ELR (cell line): ENCODE results near the gene NDUFAF2.
"Not testable (repeated sequence)": the region's sequence is repeated elsewhere in the genome, so short reads cannot be mapped to it uniquely, and the experiment has no call there.

Experiments
- DNase-seq: peaks from one replicate; pipeline ENCODE4 v3.0.0-alpha.2; 2015; ENCODE audit warnings: low read depth

NDUFAF2 gene

GRCh38 chr5:61050292-61050691, 105.3 kb downstream of the NDUFAF2 start:
- no peak for DNase-seq

DNA sequence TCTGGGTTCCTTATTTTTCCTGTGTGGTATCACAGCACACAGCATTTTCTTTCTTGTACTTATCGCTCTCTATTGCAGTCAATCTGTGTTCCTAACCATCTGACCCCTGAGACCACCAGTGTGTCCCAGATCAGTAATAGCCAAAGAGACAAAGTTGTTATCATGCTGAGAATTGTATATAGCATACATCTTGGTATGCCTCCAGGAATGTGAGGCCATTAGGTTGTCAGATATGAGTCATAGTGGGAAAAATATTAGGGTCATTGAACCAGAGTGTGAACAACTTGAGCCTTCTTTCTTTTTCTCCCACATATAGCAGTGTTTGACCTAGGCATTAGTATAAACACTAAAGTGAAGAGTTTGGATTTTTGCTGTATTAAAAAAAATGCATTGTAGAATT, 106.3 kb downstream of the NDUFAF2 start:
- DNase-seq, result peak; percentile 92

GRCh38 chr5:61052882-61053281, 107.9 kb downstream of the NDUFAF2 start:
- DNase-seq, result peak; percentile 97

GRCh38 chr5:61053937-61054336, 108.9 kb downstream of the NDUFAF2 start:
- DNase-seq, result peak; percentile 73

DNA sequence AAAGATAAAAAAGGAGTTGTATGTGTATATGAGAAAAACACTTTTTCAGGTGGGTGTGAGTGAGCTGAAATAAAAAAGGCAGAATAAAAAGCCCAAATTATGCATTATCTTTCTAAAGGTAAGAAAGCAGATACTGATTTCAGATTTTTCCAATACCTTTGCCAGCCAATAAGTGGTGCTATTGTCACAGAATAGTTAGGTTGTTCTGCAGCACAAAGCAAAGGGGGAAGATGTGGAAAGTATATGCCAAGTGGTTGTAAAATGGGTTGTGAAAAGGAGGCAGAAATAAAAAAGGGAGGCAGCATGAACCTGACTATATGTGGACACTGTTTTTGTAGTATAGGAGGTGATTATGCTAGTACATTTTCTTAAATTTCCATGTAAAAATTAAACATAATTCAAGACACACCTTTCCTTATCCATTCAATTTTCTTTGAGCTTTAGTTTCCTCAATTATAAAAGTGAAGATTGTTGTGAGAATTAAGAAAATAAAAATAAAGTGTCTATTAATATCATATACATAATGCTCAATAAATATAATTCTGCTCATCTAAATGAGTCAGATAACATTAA, 110.5 kb downstream of the NDUFAF2 start:
- DNase-seq, result peak; percentile 73

DNA sequence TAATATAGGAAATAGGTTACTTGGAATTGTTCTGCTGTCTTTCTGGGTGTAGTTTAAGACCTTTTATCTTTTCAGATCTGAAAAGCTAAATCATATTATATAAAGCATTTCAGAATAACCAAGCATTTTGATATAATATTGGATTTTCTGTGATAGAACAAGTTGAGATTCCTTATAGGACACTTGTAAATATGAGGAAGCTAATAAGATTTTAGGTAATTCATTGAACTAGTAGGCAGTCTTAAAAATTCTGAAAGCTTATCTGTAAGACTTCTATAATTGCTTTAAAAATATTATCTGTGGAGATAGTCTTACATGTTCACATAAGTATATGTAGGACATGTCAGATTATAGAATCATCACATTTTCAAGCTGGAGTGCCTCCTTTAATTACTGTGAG, 114.5 kb downstream of the NDUFAF2 start:
- DNase-seq, result no peak

- no peak for DNase-seq
Measured at GRCh38 chr5:61069150-61069549, 124.1 kb downstream of the NDUFAF2 start.

DNA sequence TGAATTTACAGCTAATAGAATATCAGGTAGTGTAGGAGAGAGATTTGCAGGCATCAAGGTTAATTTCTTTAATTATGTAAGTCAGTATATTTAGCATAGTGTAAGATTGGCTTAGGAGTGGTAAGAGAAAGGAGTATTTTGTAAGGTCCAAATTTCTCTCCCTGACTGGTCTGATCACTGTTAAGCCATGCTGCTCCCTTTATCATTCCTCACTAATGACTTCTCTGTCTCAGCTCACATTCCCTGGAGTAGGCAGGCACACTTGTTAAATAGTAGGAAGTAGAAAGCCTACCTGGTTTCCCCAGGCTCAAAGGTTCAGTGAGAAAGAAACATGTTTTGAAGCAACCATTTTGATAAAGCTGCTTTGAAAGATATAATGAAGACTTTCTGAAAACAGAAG, 126.5 kb downstream of the NDUFAF2 start:
- DNase-seq, result no peak

- no peak for DNase-seq
Measured at GRCh38 chr5:61076626-61077025, 131.6 kb downstream of the NDUFAF2 start.

DNA sequence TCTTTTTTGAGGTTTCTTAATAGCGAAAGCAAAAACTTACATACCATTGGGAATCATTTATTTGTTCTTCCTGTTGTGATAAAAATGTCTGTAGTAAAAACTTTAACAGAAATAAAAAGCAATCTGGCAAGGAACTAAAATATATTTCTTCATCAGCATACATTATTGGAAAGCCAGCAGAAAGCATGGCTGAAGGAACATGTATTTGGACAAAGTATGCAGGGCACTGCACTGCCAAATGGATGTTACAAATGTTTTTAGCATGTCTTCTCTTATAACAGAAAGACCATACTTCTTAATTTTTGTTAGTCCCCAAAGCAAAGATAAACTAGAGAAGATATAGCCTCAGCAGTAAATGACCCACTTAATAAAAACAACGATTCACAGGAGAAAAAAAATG, 136.7 kb downstream of the NDUFAF2 start:
- no peak for DNase-seq

- DNase-seq, result peak; percentile 58
Measured at GRCh38 chr5:61082516-61083280, 137.7 kb downstream of the NDUFAF2 start.

DNA sequence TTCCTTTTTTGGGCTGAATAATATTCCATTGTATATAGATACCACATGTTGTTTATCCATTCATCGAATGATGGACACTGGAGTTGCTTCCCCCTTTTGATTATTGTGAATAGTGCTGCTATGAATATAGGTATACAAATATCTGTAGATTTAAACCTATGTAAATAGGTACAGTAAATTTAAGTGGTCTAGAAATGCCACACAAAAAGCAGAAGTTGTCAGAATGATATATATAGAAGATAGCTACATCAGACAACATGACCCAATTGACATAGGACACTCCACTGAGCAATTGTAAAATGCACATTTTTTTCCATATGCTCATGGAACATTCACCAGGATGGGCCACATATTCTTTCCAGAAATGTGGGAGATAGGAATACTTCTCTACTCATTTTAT, 139.7 kb downstream of the NDUFAF2 start:
- DNase-seq, result no peak

DNA sequence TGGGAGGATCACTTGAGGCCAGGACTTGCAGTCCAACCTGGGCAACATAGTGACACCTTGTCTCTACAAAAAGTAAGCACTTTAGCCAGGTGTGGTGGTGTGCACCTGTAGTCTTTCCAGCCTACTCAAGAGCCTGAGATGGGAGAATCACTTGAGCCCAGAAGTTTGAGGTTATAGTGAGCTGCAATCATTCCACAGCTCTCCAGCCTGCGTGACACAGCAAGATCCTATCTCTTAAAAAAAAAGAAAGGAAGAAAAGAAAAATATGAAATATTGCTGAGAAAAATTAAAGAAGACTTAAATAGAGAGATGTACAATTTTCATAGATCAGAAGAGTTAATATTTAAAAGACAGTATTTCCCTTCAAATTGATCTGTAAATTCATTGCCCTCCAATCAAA, 140.9 kb downstream of the NDUFAF2 start:
- DNase-seq, result no peak

- no peak for DNase-seq
Measured at GRCh38 chr5:61087921-61088320, 142.9 kb downstream of the NDUFAF2 start.

GRCh38 chr5:61089351-61089750, 144.3 kb downstream of the NDUFAF2 start:
- peak; percentile 75 for DNase-seq

GRCh38 chr5:61093046-61093771, 148.2 kb downstream of the NDUFAF2 start:
- not testable (repeated sequence) for DNase-seq

- DNase-seq, result no peak
Measured at GRCh38 chr5:61097465-61097864, 152.5 kb downstream of the NDUFAF2 start.

DNA sequence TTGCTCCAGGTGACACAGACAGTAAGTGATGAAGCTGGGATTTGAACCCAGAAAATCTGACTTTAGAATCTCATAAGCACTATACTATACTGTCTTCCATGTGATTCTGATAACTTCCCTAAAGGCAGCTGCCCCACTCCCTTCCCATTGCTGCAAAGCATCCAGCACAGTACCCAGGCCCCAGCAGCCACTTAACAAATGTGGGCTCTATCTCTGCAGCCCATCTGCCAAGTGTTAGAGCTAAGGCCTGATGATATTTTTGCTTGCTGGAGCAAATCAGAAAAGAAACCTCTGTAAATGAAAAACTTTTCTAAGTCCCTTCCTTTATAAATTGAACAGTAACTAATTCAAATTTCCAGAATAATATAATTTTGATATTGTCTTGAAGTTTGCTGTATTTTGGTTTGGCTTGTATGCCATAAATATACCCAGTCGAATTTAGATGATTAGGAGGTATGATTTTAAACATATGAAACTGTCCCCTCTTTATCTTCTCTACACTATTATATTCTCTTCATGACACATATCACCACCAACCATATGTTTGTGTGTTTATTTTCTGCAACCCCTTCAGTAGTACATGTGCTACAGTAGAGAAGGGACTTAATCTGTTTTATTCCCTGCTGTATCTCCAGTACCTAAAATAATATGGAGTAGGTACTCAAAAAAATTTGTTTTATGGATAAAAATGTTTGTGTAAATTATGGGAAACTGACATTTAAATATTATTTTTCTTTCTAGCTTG, 153.4 kb downstream of the NDUFAF2 start:
- no peak for DNase-seq

DNA sequence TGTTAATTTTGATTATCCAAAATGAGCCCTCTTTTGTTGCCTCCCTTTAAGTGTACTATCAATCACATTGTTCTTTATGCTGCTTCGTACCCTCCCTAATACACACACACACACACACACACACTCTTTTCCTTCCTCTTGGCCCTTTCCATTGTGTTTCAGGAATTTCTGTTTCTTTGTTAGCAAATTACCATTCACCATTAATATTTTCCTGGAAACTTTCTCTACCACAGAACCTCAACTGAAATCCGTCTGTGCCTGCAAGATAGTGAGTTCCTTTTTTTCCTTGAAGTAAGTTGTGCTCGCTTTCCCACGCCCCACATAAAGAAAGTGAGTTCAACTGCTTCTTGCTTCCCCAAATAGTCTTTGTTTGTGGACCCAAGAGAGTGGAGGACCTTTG, 155.4 kb downstream of the NDUFAF2 start:
- no peak for DNase-seq

GRCh38 chr5:61114441-61114840, 169.4 kb downstream of the NDUFAF2 start:
- DNase-seq, result no peak

DNA sequence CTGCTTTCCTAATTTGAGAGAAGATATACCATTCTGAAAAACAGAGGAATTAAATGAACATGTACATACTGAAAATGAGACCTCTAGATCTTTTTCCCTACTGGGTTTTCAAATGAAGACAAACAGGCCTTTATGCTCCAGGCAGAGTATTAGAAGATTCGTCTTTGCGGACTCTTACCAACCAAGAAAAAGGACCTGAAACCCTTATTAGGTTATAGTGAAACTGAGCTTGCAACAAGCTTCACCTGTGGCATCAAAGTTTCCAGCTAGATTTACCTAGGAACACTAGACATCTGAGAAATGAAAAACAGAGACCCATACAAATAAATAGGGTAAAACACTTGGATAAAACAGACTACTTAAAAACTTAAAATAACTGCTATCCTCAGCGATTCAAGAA, 171.0 kb downstream of the NDUFAF2 start:
- DNase-seq, result no peak

- no peak for DNase-seq
Measured at GRCh38 chr5:61119066-61119465, 174.1 kb downstream of the NDUFAF2 start.

DNA sequence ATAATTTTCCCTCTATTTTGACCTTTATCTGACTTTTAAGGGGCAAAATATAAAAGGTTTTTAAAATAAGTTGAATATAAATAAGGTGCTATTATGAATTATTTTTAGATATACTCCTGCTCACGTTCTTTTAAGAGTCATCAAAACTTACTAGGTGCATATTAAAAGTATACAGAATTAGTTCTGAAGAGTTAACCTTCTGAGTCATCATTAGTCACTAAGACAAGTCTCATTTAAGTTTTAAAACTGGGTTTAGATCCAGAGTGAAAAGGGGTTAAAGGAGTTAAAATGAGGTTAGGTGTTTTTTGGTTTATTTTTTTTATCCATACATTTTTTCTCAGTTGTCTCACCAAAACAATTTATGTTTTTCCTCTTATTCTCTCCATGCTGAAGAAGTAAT, 175.5 kb downstream of the NDUFAF2 start:
- DNase-seq, result peak; percentile 62
